Neural cell (in vitro differentiated cells): ENCODE results near the gene OS9.

Experiments used
- CTCF ChIP-seq: fragments of 450-650 bp; IDR thresholded peaks from 2 replicates; pipeline ENCODE4 v1.5.1; 2014; ENCODE audit warnings: antibody characterized with exemption, mild to moderate bottlenecking, moderate library complexity; ENCODE audit not compliant: poor library complexity, severe bottlenecking
- RAD21 ChIP-seq: fragments of 450-650 bp; conservative IDR thresholded peaks from 2 replicates; pipeline ENCODE4 v1.6.1; 2014; ENCODE audit warnings: antibody characterized with exemption, mild to moderate bottlenecking, moderate library complexity

DNA sequence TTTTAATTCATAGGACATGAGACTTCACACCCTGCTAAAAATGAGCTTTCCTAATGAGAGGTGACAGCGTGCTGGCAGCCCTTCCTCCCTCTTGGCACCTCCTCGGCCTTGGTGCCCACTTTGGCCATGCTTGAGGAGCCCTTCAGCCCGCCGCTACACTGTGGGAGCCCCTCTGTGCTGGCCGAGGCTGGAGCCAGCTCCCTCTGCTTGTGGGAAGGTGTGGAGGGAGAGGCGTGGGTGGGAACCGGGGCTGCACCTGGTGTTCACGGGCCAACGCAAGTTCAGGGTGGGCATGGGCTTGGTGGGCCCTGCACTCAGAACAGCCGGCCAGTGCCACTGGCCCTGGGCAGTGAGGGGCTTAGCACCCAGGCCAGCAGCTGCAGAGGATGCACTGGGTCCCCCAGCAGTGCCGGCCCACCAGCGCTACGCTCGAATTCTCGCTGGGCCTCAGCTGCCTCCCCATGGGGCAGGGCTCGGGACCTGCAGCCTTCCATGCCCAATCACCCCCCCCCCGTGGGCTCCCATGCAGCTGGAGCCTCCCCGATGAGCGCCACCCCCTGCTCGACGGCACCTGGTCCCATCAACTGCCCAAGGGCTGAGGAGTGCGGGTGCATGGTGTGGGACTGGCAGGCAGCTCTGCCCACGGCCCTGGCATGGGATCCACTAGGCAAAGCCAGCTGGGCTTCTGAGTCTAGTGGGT, 38.2 kb upstream of the OS9 start:
- no peak for TF ChIP-seq RAD21
- no peak for TF ChIP-seq CTCF
